Measurements from ENCODE around the gene LACTB.

LACTB gene

DNA sequence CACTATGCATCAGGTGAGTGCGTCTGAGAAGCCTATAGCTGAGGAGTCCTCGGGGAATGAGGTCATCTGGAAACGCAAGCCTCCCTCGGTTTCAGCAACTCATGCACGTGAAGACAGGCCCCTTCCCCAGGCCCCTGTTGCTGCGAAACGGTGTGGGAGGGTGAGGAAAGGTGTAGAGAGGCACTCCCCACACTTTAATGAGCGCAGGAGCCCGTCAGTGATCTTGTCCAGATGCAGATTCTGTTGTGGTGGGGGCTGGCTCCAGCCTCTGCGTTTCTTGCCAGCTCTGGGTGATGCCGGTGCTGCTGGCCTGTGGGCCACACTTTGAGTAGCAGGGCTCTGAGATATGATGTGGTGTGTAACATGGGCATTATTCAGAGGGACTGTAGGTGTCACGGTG, 38.6 kb upstream of the LACTB start:
- no peaks in the 10 kb centered on the region for H3K4me1 ChIP-seq (ENCODE audit: control extremely low read depth in 1 of 4, control insufficient read depth in 4 of 4, insufficient read depth in 4 of 4, low read length in 3 of 4)
- DNase-seq = no peak
- no peaks in the 10 kb centered on the region for H3K27me3 ChIP-seq (replicated peaks in 2 of 5; ENCODE audit: control insufficient read depth in 4 of 5, insufficient read depth in 5 of 5, low read length in 4 of 5)
- 97% methylated on average over 10 of the region's 12 CpGs for WGBS (ENCODE audit: insufficient coverage)
- no peak overlapping the region for H3K4me3 ChIP-seq (ENCODE audit: control insufficient read depth in 1 of 7, extremely low read depth in 1 of 7, insufficient read depth in 4 of 7, low read depth in 2 of 7, low read length in 6 of 7)
- CTCF ChIA-PET = interaction anchor here (1.2 to 1.6 kb wide), 2 partner anchors 20 to 34 kb away, joined by 3 read pairs; no protein-coding TSS in a partner anchor
- H3K27ac ChIP-seq (ENCODE audit: insufficient read depth in 1 of 2, low read depth in 1 of 2, low read length in 2 of 2, poor library complexity in 1 of 2, severe bottlenecking in 2 of 2) = no peak overlapping the region
- no peaks in the 10 kb centered on the region for H3K36me3 ChIP-seq (ENCODE audit: control insufficient read depth in 4 of 4, insufficient read depth in 4 of 4, low read length in 3 of 4)
- POLR2A ChIA-PET = no interaction called here
- H3K9me3 ChIP-seq (ENCODE audit: control extremely low read depth in 1 of 5, control insufficient read depth in 4 of 5, insufficient read depth in 2 of 5, low read depth in 1 of 5, low read length in 4 of 5) = no peaks in the 10 kb centered on the region

DNA sequence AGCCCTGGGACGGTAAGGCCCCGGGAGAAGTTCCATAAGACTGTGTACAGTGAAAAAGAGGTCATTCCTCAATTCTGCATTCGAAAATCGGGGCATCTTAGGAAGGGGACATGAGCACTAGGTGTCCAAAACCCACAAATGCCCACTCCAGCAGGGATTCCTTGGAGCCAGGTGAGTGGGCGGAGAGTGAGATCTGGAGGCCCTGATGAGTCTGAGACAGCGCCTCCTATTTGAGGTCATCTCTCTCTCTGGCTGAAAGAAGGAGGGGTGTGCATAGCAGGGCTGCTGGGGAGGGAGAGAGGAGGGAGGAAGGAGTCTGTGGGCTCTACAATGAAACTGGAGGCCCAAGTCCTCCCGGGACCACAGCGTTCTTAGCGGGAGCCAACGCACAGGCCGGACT, 38.1 kb upstream of the LACTB start:
- ChIA-PET CTCF (interaction anchor here (1.6 kb wide), 1 partner anchor 20 kb away, joined by 3 read pairs; no protein-coding TSS in a partner anchor), POLR2A (no interaction called here)
- WGBS (ENCODE audit: insufficient coverage) = 96% methylated on average over 5 of the region's 11 CpGs
- Histone ChIP-seq H3K4me1 (ENCODE audit: control extremely low read depth in 1 of 4, control insufficient read depth in 4 of 4, insufficient read depth in 4 of 4, low read length in 3 of 4) (peaks cover 0 to under 1% (median under 1%) of the 10 kb centered on the region in 4 experiments), H3K4me3 (ENCODE audit: control insufficient read depth in 1 of 7, extremely low read depth in 1 of 7, insufficient read depth in 4 of 7, low read depth in 2 of 7, low read length in 6 of 7) (no peak overlapping the region), H3K9me3 (ENCODE audit: control extremely low read depth in 1 of 5, control insufficient read depth in 4 of 5, insufficient read depth in 2 of 5, low read depth in 1 of 5, low read length in 4 of 5) (no peaks in the 10 kb centered on the region), H3K27me3 (replicated peaks in 2 of 5; ENCODE audit: control insufficient read depth in 4 of 5, insufficient read depth in 5 of 5, low read length in 4 of 5) (no peaks in the 10 kb centered on the region), H3K36me3 (ENCODE audit: control insufficient read depth in 4 of 4, insufficient read depth in 4 of 4, low read length in 3 of 4) (no peaks in the 10 kb centered on the region), H3K27ac (ENCODE audit: insufficient read depth in 1 of 2, low read depth in 1 of 2, low read length in 2 of 2, poor library complexity in 1 of 2, severe bottlenecking in 2 of 2) (no peak overlapping the region)
- DNase-seq = no peak

DNA sequence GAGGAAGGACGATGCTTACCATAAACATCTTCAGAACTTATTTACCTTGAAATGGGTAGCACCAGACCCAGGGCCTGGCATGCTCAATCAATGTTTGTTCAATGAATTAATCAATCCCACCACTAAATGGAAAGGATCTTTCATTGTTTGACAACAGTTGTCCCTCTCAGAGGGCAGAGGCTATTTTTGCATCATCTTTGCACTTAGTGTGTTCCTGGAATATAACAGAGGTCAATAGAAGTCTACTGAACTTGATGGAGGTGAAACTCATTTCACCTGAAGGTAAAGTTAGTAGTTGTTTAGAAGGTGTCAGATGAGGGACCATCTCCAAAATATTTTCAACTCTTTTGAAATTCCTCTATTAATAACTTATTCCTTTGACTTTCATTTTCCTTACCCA, 36.9 kb upstream of the LACTB start:
- 100% methylated on average over 1 of the region's 1 CpG for WGBS (ENCODE audit: insufficient coverage)
- POLR2A ChIA-PET = no interaction called here
- no peak for DNase-seq
- Histone ChIP-seq H3K9me3 (ENCODE audit: control extremely low read depth in 1 of 5, control insufficient read depth in 4 of 5, insufficient read depth in 2 of 5, low read depth in 1 of 5, low read length in 4 of 5) (no peaks in the 10 kb centered on the region), H3K27me3 (replicated peaks in 2 of 5; ENCODE audit: control insufficient read depth in 4 of 5, insufficient read depth in 5 of 5, low read length in 4 of 5) (no peaks in the 10 kb centered on the region), H3K4me3 (ENCODE audit: control insufficient read depth in 1 of 7, extremely low read depth in 1 of 7, insufficient read depth in 4 of 7, low read depth in 2 of 7, low read length in 6 of 7) (no peak overlapping the region), H3K36me3 (ENCODE audit: control insufficient read depth in 4 of 4, insufficient read depth in 4 of 4, low read length in 3 of 4) (no peaks in the 10 kb centered on the region), H3K27ac (ENCODE audit: insufficient read depth in 1 of 2, low read depth in 1 of 2, low read length in 2 of 2, poor library complexity in 1 of 2, severe bottlenecking in 2 of 2) (no peak overlapping the region), H3K4me1 (ENCODE audit: control extremely low read depth in 1 of 4, control insufficient read depth in 4 of 4, insufficient read depth in 4 of 4, low read length in 3 of 4) (peaks cover 0 to 12% (median 6%) of the 10 kb centered on the region in 4 experiments)
- CTCF ChIA-PET = interaction anchor here (1.0 to 1.6 kb wide), 2 partner anchors 8 to 21 kb away, joined by 3 read pairs; no protein-coding TSS in a partner anchor

DNA sequence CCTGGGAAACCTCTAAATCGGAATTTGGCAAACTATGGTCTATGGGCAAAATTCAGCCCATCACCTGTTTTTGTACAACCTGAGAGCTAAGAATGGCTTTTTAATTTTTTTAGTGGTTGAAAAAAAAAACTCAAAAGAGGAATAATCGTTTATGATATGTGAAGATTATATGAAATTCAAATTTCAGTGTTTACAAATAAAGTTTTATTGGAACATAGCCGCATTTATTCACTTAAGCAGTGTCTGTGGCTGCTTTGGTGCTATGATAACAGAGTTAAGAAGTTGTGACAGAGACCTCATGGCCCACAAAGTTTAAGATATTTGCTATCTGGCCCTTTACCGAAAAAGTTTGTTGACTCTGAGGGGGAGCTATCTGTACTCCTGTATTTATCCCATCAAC, 36.4 kb upstream of the LACTB start:
- Histone ChIP-seq H3K27ac (ENCODE audit: insufficient read depth in 1 of 2, low read depth in 1 of 2, low read length in 2 of 2, poor library complexity in 1 of 2, severe bottlenecking in 2 of 2) (no peak overlapping the region), H3K4me3 (ENCODE audit: control insufficient read depth in 1 of 7, extremely low read depth in 1 of 7, insufficient read depth in 4 of 7, low read depth in 2 of 7, low read length in 6 of 7) (no peak overlapping the region), H3K27me3 (replicated peaks in 2 of 5; ENCODE audit: control insufficient read depth in 4 of 5, insufficient read depth in 5 of 5, low read length in 4 of 5) (no peaks in the 10 kb centered on the region), H3K4me1 (ENCODE audit: control extremely low read depth in 1 of 4, control insufficient read depth in 4 of 4, insufficient read depth in 4 of 4, low read length in 3 of 4) (peaks cover 0 to 12% (median 6%) of the 10 kb centered on the region in 4 experiments), H3K9me3 (ENCODE audit: control extremely low read depth in 1 of 5, control insufficient read depth in 4 of 5, insufficient read depth in 2 of 5, low read depth in 1 of 5, low read length in 4 of 5) (no peaks in the 10 kb centered on the region), H3K36me3 (ENCODE audit: control insufficient read depth in 4 of 4, insufficient read depth in 4 of 4, low read length in 3 of 4) (no peaks in the 10 kb centered on the region)
- CTCF ChIA-PET = interaction anchor here (0.7 to 11.9 kb wide), 2 partner anchors 40 to 70 kb away, joined by 3 to 213 read pairs; partner anchors contain the start of gene TPM1
- no peak for DNase-seq
- 100% methylated on average over 1 of the region's 4 CpGs for WGBS (ENCODE audit: insufficient coverage)
- POLR2A ChIA-PET = no interaction called here

DNA sequence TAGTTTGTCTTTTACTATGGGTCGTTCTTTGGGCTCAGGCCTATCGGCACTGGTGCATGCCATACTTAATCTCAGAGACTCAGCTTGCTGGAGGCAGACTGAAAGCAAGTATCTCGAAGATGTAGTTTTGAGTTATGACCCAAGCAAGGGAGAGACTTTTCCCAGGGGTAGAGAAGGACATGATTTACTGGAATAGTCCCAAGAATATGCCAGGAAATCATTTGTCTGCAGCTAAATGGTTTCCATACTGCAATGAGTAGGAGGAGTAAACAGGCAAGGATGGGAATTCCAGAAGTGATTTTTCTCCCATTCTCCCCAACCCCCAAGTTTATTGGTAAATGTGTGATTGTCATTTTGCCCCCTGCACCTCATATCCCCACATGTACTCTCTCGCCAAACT, 35.4 kb upstream of the LACTB start:
- H3K27ac ChIP-seq (ENCODE audit: insufficient read depth in 1 of 2, low read depth in 1 of 2, low read length in 2 of 2, poor library complexity in 1 of 2, severe bottlenecking in 2 of 2) = no peak overlapping the region
- no peaks in the 10 kb centered on the region for H3K27me3 ChIP-seq (replicated peaks in 2 of 5; ENCODE audit: control insufficient read depth in 4 of 5, insufficient read depth in 5 of 5, low read length in 4 of 5)
- H3K36me3 ChIP-seq (ENCODE audit: control insufficient read depth in 4 of 4, insufficient read depth in 4 of 4, low read length in 3 of 4) = no peaks in the 10 kb centered on the region
- DNase-seq = no peak
- no peak overlapping the region for H3K4me3 ChIP-seq (ENCODE audit: control insufficient read depth in 1 of 7, extremely low read depth in 1 of 7, insufficient read depth in 4 of 7, low read depth in 2 of 7, low read length in 6 of 7)
- no peaks in the 10 kb centered on the region for H3K9me3 ChIP-seq (ENCODE audit: control extremely low read depth in 1 of 5, control insufficient read depth in 4 of 5, insufficient read depth in 2 of 5, low read depth in 1 of 5, low read length in 4 of 5)
- 92% methylated on average over 4 of the region's 4 CpGs for WGBS (ENCODE audit: insufficient coverage)
- POLR2A ChIA-PET = no interaction called here
- CTCF ChIA-PET = interaction anchor here (11.9 kb wide), 1 partner anchor 41 kb away, joined by 213 read pairs; the partner anchor contains the start of gene TPM1
- H3K4me1 ChIP-seq (ENCODE audit: control extremely low read depth in 1 of 4, control insufficient read depth in 4 of 4, insufficient read depth in 4 of 4, low read length in 3 of 4) = peaks cover 0 to 12% (median 6%) of the 10 kb centered on the region in 4 experiments

DNA sequence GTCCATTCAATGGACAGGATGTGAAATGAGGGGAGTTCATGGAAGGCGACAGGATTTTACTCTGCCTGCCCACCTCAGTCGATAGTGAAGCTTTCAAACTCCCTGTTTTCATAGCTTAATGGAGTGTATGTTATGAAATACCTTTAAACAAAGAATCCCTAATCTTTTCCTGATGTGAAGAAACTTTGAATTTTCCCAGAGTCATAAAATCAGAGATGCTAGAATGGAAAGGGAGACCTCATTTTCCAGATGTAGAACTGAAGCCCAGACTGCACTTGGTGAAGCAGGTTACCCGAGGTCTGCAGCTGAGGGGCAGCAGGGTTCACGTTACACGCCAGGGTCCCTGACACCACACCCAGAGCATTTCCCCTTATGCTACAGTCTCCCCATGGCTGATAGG, 34.7 kb upstream of the LACTB start:
- ChIA-PET POLR2A (interaction anchor here (0.7 kb wide), 1 partner anchor 36 kb away, joined by 4 read pairs; no protein-coding TSS in a partner anchor), CTCF (interaction anchor here (0.6 to 11.9 kb wide), 2 partner anchors 19 to 42 kb away, joined by 3 to 213 read pairs; partner anchors contain the start of gene TPM1)
- no peaks in the 10 kb centered on the region for H3K36me3 ChIP-seq (ENCODE audit: control insufficient read depth in 4 of 4, insufficient read depth in 4 of 4, low read length in 3 of 4)
- peaks cover 0 to 12% (median 6%) of the 10 kb centered on the region in 4 experiments for H3K4me1 ChIP-seq (ENCODE audit: control extremely low read depth in 1 of 4, control insufficient read depth in 4 of 4, insufficient read depth in 4 of 4, low read length in 3 of 4)
- DNase-seq = no peak
- H3K27me3 ChIP-seq (replicated peaks in 2 of 5; ENCODE audit: control insufficient read depth in 4 of 5, insufficient read depth in 5 of 5, low read length in 4 of 5) = no peaks in the 10 kb centered on the region
- H3K9me3 ChIP-seq (ENCODE audit: control extremely low read depth in 1 of 5, control insufficient read depth in 4 of 5, insufficient read depth in 2 of 5, low read depth in 1 of 5, low read length in 4 of 5) = no peaks in the 10 kb centered on the region
- WGBS (ENCODE audit: insufficient coverage) = no CpG with 5 or more reads among the region's 5 CpGs
- no peak overlapping the region for H3K4me3 ChIP-seq (ENCODE audit: control insufficient read depth in 1 of 7, extremely low read depth in 1 of 7, insufficient read depth in 4 of 7, low read depth in 2 of 7, low read length in 6 of 7)
- H3K27ac ChIP-seq (ENCODE audit: insufficient read depth in 1 of 2, low read depth in 1 of 2, low read length in 2 of 2, poor library complexity in 1 of 2, severe bottlenecking in 2 of 2) = no peak overlapping the region

DNA sequence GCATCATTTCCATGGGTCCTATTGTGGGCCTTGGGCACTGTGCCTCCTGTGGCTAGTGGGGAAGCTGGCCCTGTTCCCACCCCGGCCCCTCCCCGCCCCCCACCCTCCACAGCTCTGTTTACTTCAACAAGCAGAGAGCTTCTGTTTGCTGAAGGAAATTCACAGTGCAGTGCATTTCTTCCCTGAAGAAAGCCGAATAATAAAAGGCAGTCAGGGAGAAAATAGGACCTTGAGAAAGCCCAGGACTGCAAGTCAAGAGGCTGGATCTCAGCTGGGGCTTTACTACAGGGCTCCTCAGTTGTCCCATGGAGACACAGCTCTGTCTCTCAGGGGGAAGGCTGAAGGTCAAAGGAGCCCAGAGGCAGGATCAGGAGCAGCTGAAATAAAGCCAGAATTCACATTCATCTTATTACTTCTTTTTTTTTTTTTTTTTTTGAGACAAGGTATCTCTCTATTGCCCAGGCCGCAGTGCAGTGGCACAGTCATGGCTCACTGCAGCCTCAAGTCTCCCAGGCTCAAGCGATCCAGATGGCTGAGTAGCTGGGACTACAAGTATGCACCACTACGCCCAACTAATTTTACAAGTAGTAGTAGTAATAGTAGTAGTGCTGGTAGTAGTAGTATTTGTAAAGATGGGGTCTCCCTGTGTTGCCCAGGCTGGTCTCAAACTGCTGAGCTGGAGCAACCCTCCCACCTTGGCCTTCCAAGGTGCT, 33.0 kb upstream of the LACTB start:
- no peak overlapping the region for H3K27ac ChIP-seq (ENCODE audit: insufficient read depth in 1 of 2, low read depth in 1 of 2, low read length in 2 of 2, poor library complexity in 1 of 2, severe bottlenecking in 2 of 2)
- H3K36me3 ChIP-seq (ENCODE audit: control insufficient read depth in 4 of 4, insufficient read depth in 4 of 4, low read length in 3 of 4) = no peaks in the 10 kb centered on the region
- H3K9me3 ChIP-seq (ENCODE audit: control extremely low read depth in 1 of 5, control insufficient read depth in 4 of 5, insufficient read depth in 2 of 5, low read depth in 1 of 5, low read length in 4 of 5) = no peaks in the 10 kb centered on the region
- POLR2A ChIA-PET = no interaction called here
- peaks cover 0 to 16% (median 6%) of the 10 kb centered on the region in 4 experiments for H3K4me1 ChIP-seq (ENCODE audit: control extremely low read depth in 1 of 4, control insufficient read depth in 4 of 4, insufficient read depth in 4 of 4, low read length in 3 of 4)
- H3K4me3 ChIP-seq (ENCODE audit: control insufficient read depth in 1 of 7, extremely low read depth in 1 of 7, insufficient read depth in 4 of 7, low read depth in 2 of 7, low read length in 6 of 7) = no peak overlapping the region
- 0% methylated on average over 1 of the region's 6 CpGs for WGBS (ENCODE audit: insufficient coverage)
- no peaks in the 10 kb centered on the region for H3K27me3 ChIP-seq (replicated peaks in 2 of 5; ENCODE audit: control insufficient read depth in 4 of 5, insufficient read depth in 5 of 5, low read length in 4 of 5)
- DNase-seq = no peak
- CTCF ChIA-PET = interaction anchor here (1.0 to 11.9 kb wide), 4 partner anchors 13 to 44 kb away, joined by 3 to 213 read pairs (median 4); partner anchors contain the start of gene TPM1

Measured in common myeloid progenitor, CD34-positive (primary cell).